GM19240 (cell line): ENCODE measurements around the gene XRCC2.
A peak's percentile ranks its signal among the peaks of the same experiment; 100 is the strongest.
"Not testable (repeated sequence)": the region's sequence is repeated elsewhere in the genome, so short reads cannot be mapped to it uniquely, and the experiment has no call there.

Experiments
- DNase-seq: peaks from one replicate; pipeline ENCODE4 v3.0.0; 2011; ENCODE audit warnings: low spot score; ENCODE audit not compliant: insufficient read length

XRCC2 gene

GRCh38 chr7:152675759-152676636 is at the start of gene XRCC2:
Gene XRCC2, minus strand, starts transcription at chr7:152676141. Its CDS starts 62 bp downstream, at chr7:152676079.
- DNase-seq: peak; percentile 82

- no peak for DNase-seq
Observed at GRCh38 chr7:152723364-152723763, 47.4 kb upstream of the XRCC2 start.

GRCh38 chr7:152712412-152713042 is 36.6 kb upstream of the XRCC2 start:
- not testable (repeated sequence) for DNase-seq

- DNase-seq: no peak
Observed at GRCh38 chr7:152711444-152711944, 35.6 kb upstream of the XRCC2 start.

- no peak for DNase-seq
Observed at GRCh38 chr7:152710153-152710442, 34.2 kb upstream of the XRCC2 start.

- no peak for DNase-seq
Observed at GRCh38 chr7:152709287-152710152, 33.6 kb upstream of the XRCC2 start.

- no peak for DNase-seq
Observed at GRCh38 chr7:152704796-152705384, 28.9 kb upstream of the XRCC2 start.

GRCh38 chr7:152699079-152699478 is 23.1 kb upstream of the XRCC2 start:
- no peak for DNase-seq

GRCh38 chr7:152697268-152697974 is 21.5 kb upstream of the XRCC2 start:
- not testable (repeated sequence) for DNase-seq

- not testable (repeated sequence) for DNase-seq
Observed at GRCh38 chr7:152692196-152692595, 16.3 kb upstream of the XRCC2 start.

- no peak for DNase-seq
Observed at GRCh38 chr7:152683297-152683696, 7.4 kb upstream of the XRCC2 start.

GRCh38 chr7:152677808-152678670 is 2.1 kb upstream of the XRCC2 start:
- no peak for DNase-seq

- DNase-seq: no peak
Observed at GRCh38 chr7:152674860-152675758, 832 bp downstream of the XRCC2 start.

GRCh38 chr7:152673897-152674296 is 2.0 kb downstream of the XRCC2 start:
- no peak for DNase-seq

GRCh38 chr7:152672626-152673025 is 3.3 kb downstream of the XRCC2 start:
- no peak for DNase-seq

- DNase-seq: no peak
Observed at GRCh38 chr7:152669758-152670157, 6.2 kb downstream of the XRCC2 start.

- DNase-seq: no peak
Observed at GRCh38 chr7:152668975-152669374, 7.0 kb downstream of the XRCC2 start.

GRCh38 chr7:152667958-152668357 is 8.0 kb downstream of the XRCC2 start:
- DNase-seq: no peak

GRCh38 chr7:152666078-152666477 is 9.9 kb downstream of the XRCC2 start:
- DNase-seq: no peak
